ENCODE results near the gene CIC.

The CIC gene

DNA sequence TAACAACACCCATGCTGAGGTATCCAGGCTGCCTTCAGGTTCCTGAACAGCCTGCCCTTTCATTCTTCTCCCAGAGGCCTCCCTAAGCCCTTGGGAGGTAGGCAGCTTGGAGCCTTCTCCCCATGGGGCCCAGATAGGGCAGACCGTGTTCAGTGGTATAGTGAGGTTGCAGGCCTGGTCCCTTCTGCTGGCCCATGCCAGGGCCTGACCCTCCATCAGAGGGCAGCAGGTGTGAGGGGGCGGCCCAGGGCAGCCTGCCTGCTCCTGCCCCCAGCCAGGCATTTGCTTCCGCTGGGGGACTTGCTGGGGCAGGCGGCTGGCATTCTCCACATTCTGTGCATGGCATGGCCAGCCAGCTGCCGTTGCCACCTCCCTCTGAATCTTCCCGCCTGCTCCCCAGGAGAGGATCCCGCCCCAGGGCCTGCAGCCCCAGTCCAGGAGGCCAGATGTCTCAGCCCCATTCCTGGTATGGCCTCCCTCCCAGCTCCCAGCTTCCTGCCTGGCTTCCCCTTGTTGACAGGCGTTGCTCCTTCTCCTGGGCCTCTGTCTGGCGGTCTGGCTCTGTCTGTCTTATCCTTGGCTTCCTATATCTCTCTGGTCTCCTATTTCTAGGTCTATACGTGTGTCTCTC is 8.9 kb downstream of the CIC start:
- DNase-seq (ENCODE audit: low spot score) = no peak

- no peak for DNase-seq (ENCODE audit: low spot score)
Observed at GRCh38 chr19:42278452-42279154, 9.6 kb downstream of the CIC start.

DNA sequence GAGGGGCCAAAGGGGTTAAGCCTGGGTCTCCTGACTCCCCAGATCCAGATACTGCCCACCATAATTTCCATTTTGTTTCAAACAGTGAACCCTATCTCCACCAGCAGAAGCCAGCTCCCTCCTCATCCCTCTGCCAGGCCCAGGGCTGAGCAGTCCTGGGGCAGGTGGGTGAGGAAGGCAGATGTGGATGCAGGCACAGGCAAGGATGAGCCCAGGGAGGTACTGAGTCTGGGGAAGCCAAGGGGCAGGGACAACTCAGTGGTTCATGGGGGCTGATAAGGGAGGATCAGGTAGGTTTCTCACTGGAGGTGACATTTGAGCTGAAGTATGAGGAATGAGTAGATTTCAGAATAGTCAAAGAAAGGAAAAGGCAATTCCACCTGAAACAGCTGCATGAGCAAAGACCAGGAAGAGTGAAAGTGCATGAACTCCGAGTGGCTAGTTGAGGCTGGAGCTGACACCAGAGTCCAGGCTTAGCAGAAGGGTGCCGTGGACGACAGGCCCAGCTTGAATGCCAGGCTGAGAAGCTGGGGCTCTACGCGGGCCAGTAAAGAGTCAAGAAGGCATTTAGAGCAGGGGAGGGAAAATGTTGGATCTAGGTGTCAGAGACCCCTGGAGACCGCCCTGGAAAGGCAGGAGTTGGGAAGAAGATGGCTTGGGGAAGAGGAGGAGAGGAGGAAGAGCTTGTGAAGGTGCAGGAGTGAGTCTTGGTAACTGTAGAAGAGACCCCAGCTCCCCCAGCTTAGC is 10.3 kb downstream of the CIC start:
- DNase-seq (ENCODE audit: low spot score) = no peak

DNA sequence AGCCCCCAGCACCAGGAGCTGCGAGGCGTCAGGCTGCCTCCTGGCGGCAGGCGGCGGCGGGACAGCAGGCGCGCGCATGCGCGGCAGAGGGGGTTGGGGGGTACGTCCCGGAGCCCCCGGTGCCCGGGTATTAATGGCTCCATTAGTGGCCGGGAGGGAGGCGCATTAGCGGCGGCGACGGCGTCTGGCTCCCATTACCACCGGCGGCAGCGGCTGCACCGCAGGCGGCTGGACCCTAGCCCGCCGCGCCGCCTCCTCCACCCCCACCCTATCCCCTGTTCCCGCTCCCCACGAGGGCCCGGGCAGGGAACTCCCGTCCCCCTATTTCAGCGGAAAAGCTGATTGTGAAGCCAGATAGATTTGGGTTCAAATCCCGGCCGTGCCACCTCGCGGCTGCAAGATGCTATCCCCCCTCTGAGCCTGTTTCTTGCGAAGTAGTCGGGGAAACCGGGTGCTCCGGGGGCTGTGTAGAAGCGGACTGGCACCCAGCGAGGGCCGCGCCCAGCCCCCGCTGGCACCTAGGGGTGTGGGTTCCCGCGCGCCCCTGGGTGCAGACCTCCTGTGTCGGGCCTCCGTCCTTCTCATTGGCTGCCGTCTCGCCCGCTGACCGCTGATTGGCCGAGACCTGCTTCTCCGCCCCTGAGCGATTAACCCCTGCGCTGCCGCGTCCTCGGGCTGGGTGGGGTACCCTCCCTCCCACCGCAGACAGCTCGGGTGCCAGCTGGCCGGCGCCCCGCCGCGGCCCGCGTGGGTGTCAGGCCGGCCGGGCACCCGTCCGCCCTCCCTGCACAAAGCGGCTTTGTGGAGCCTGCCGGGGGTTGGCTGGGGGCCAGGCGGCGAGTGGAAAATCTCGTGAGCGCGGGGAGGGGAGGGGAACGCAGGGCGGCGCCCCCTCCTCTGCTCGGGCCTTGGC is 11.1 kb downstream of the CIC start:
- peak; percentile 95 for DNase-seq (ENCODE audit: low spot score)

DNA sequence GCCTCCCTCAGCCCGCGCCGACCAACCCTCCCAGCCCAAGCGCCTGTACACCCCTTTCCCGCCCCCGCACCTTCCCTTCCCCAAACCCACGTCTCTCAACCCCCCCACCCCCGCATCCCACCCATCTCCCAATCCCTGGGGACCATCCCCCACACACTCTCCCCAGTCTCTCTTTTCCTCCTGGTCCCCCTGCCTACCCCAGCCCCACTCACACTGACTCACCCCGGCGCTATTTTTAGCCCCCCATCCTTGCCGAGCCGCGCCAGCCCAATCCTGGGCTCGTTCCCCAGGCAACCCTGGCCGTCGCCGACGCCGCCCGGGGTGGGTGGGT is 11.7 kb downstream of the CIC start:
- no peak for DNase-seq (ENCODE audit: low spot score)

DNA sequence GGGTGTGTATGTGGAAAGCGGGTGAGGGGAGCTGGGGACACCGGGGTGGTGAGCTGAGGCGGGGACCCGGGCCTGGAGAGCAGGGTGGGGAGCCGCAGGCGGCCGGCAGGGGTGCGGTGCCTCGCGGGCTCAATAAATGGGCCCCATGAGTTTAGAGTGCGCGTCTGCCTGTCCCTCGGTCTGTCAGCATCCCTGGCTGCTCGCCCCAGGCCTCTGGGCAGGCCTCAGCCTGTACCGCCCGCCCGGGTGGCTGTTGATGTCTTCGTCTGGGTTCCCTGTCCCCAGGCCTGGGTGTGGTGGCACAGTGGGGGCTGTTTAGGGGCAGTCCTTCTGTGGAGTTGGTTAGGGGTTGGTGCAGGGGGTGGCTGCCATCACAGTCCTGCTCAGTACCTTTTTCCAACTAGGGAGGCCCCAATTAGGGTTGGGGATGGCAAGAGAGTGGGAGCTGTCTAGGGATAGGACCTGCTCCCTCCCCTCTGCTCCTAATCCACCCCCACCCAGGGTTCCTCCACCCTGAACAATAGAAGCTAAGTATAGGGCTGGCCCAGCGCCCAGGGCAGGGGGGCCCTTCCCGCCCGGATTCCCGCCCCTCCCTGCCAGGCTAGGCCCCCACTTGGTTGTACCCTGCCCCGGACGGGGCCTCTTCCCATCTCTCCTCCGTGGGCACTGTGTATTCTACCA is 12.2 kb downstream of the CIC start:
- peak; percentile 74 for DNase-seq (ENCODE audit: low spot score)

DNA sequence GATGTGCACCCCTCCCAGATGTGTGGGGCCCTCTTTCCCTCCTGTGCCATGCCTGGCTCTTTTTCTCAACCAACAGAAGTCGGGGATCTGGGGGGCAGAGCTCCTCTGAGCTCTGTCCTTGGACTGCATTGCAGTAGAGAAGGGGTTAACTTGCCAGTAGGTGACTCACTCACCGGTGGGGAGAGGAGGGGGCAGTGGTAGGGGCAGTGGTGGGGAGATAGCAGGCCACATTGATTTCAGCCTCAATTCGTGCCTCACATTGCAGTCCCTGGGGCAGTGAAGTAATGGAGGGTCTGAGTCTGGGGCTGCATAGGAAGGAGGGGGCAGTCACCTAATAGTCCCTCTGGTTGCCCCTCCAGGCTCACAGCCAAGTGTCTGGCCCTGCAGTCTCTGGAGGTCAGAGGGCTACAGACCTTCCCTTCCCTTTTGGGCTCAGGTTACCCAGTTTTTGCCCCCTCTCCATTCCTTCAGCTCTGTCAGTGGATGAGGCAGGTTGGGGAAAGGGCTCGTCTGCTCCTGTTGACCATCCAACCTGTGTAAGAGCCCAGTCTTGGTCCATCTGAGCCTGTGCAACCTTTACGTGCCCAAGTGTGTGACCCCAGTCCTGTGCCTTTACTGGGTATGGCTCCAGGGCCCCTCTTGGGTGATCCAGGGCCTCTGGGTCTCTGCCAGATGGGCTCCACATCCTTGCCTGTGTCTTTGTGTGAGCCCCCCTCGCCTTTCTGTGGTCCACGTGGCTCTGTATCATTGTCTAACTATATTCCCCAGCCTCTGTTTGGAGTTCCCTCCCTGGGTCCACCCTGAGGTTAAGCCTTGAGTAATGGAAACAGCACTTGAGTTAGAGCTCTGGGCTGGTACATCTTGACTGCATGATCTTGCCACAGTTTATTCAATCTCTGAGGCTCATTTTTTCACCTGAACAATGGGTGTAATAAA is 13.0 kb downstream of the CIC start:
- peak; percentile 65 for DNase-seq (ENCODE audit: low spot score)

GRCh38 chr19:42282819-42283187 is 13.8 kb downstream of the CIC start:
- DNase-seq (ENCODE audit: low spot score) = no peak

DNA sequence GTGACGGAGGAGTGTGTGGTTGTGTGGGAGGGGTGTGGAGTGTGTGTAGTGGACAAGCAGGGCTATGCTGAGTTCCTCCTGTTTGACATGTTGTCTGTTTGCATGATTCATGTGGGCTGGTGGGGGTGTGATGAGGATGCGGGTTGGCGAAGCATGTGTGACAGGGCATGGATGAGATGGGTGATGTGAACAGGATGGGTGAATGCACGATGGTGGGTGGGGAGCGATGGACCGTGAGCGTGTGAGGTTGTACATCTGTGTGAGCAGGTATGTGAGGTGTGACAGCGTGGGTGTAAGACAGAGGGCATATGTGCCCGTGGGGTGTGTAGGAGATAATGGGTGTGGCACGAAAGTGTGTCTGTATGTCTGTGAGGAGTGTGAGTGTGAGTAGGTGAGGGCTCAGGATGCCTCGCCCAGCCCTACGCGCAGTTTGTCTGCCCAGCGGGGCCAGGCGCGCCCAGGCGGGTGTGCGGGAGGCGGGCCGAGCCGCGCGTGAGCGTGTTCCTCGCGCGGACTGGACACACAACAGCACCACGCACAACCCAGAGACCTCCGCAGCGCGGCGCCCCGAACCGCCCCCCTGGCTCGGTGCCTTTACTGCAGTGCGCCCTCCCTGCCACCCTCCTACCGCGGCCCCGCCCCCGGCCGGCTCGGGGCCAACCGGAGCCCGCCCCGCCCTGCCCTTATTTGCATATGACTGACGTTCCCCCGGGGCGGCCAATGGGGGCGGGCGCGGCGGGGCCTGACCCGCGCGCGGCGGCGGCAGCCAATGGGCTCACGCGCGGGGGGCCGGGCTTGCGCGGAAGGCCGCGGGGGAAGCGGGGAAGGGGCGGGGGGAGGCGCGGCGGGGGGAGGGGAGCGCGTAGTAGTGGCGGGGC is 14.4 kb downstream of the CIC start:
- DNase-seq (ENCODE audit: low spot score) = peak; percentile 95

DNA sequence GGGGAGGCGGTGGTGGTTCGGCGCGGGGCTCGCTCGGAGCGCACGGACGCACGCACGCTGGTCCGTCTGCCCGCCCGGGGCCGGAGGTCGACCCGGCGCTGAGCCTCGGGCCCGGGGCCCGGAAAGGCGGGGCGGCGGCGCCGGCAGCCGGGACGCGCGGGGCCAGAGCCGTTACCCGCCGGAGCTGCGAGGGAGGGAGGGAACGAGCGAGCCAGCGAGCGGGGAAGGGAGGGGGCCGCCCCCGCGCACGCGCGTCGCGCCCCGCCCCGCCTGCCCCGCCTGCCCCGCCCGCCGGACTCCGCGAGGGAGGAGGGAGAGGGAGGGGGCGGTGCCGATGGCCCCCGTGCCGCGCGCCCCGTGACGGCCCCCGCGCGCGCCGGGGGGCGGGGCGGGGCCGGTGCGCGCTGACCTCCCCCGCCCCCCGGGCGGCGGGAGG is 15.0 kb downstream of the CIC start:
- DNase-seq (ENCODE audit: low spot score) = peak; percentile 77

- no peak for DNase-seq (ENCODE audit: low spot score)
Observed at GRCh38 chr19:42284591-42285341, 15.7 kb downstream of the CIC start.

GRCh38 chr19:42285541-42285941 is 16.5 kb downstream of the CIC start:
- no peak for DNase-seq (ENCODE audit: low spot score)

GRCh38 chr19:42285988-42286348 is 16.9 kb downstream of the CIC start:
- no peak for DNase-seq (ENCODE audit: low spot score)

DNA sequence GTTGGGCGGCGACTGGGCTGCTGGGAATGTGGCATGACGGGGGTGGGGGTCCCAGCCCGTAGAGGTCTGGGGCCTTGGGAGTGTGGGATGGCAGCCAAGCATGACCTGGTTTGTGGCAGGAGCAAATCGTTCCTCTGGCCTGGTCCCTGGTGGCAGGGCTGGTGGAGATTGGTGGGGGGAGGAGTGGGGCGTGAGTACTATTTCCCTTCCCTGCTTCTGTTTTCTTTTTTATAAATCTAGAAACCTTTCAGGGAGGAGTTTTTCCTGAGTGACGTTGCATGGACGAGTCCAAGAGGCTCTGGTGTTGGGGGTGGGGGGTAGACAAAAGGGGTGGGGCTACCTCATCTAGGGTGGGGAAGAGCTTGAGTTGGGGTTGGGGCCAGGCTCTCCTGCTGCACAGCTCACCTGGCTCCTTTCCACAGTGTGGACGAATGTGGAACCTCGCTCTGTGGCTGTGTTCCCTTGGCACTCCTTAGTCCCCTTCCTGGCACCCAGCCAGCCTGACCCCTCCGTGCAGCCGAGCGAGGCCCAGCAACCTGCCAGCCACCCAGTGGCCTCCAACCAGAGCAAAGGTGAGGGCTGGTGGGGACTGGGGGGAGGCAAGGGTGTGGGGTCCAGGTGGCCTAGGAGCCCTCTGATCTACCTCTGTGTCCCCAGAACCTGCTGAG is 17.4 kb downstream of the CIC start:
- DNase-seq (ENCODE audit: low spot score) = no peak

DNA sequence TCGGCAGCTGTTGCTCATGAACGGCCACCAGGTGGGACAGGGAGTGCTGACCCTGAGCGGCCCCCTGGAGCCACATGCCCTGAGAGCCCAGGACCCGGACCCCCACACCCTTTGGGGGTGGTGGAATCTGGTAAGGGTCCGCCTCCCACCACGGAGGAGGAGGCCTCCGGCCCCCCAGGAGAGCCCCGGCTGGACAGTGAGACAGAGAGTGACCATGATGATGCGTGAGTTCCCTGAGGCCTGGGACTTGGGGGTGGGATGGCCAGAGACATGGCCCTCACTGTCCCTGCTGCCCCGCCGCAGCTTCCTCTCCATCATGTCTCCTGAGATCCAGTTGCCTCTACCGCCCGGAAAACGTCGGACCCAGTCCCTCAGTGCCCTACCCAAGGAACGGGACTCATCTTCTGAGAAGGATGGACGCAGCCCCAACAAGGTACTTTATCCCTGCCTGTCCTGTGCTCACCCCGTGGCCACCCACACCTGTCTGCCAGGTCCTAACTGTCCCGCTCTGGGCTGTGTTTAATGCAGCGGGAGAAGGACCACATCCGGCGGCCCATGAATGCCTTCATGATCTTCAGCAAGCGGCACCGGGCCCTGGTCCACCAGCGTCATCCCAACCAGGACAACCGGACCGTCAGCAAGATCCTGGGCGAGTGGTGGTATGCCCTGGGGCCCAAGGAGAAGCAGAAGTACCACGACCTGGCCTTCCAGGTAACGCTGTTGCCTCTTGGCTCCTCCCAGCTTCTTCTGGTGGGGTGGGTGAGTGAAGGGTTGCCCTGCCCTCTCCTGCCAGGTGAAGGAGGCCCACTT is 18.2 kb downstream of the CIC start:
- no peak for DNase-seq (ENCODE audit: low spot score)

GRCh38 chr19:42287827-42288107 is 18.7 kb downstream of the CIC start:
- no peak for DNase-seq (ENCODE audit: low spot score)

GRCh38 chr19:42288387-42288786 is 19.3 kb downstream of the CIC start:
- DNase-seq (ENCODE audit: low spot score) = no peak

Measured in SW480 (cell line).